Dendritic cell treated with granulocyte-macrophage colony-stimulating factor and Interleukin-4, amounts not matched to agents 40 ng/mL and 50 ng/mL, for 4 days (primary cell): ENCODE results near the gene GID8.
A peak's percentile ranks its signal among the peaks of the same experiment; 100 is the strongest.

ENCODE experiments used
- H3K27ac Mint-ChIP-seq: one replicate; pipeline ENCODE4 v1.8.0; 2022; ENCODE audit warnings: mild to moderate bottlenecking, mixed read lengths
- H3K27me3 Mint-ChIP-seq: one replicate; pipeline ENCODE4 v1.8.0; 2022; ENCODE audit warnings: mild to moderate bottlenecking, mixed read lengths
- H3K36me3 Mint-ChIP-seq: one replicate; pipeline ENCODE4 v1.8.0; 2022; ENCODE audit warnings: low read depth, mixed read lengths
- H3K4me1 Mint-ChIP-seq: one replicate; pipeline ENCODE4 v1.8.0; 2022; ENCODE audit warnings: low read depth, mixed read lengths
- H3K4me3 Mint-ChIP-seq: one replicate; pipeline ENCODE4 v1.8.0; 2022; ENCODE audit warnings: mild to moderate bottlenecking, moderate library complexity, mixed read lengths
- H3K9me3 Mint-ChIP-seq: one replicate; pipeline ENCODE4 v1.8.0; 2022; ENCODE audit warnings: mixed read lengths
- intact Hi-C: fragments of 100-400 bp; cut with micrococcal nuclease; formaldehyde crosslinking; loops from one replicate; pipeline ENCODE4 v1.15.0; 2022

Gene GID8

GRCh38 chr20:62975251-62975760 is 37.4 kb downstream of the GID8 start:
- no peak overlapping the region for H3K27ac Mint-ChIP-seq
- H3K27me3 Mint-ChIP-seq = peaks cover 94% of the 10 kb centered on the region
- no peaks in the 10 kb centered on the region for H3K36me3 Mint-ChIP-seq
- H3K4me1 Mint-ChIP-seq = peaks cover 39% of the 10 kb centered on the region
- intact Hi-C loops = no loop called here
- no peak overlapping the region for H3K4me3 Mint-ChIP-seq
- no peaks in the 10 kb centered on the region for H3K9me3 Mint-ChIP-seq

GRCh38 chr20:62975812-62976508 is 38.0 kb downstream of the GID8 start:
- intact Hi-C loops = no loop called here
- Mint-ChIP-seq H3K4me1 (peaks cover 42% of the 10 kb centered on the region), H3K36me3 (no peaks in the 10 kb centered on the region), H3K27me3 (peaks cover 97% of the 10 kb centered on the region), H3K4me3 (no peak overlapping the region), H3K27ac (no peak overlapping the region), H3K9me3 (no peaks in the 10 kb centered on the region)

GRCh38 chr20:62976886-62977285 is 38.9 kb downstream of the GID8 start:
- Mint-ChIP-seq H3K36me3 (no peaks in the 10 kb centered on the region), H3K4me1 (peaks cover 48% of the 10 kb centered on the region), H3K27me3 (peaks cover 97% of the 10 kb centered on the region), H3K27ac (no peak overlapping the region), H3K9me3 (no peaks in the 10 kb centered on the region), H3K4me3 (no peak overlapping the region)
- intact Hi-C loops = no loop called here

- H3K4me1 Mint-ChIP-seq = peaks cover 49% of the 10 kb centered on the region
- H3K9me3 Mint-ChIP-seq = no peaks in the 10 kb centered on the region
- no peaks in the 10 kb centered on the region for H3K36me3 Mint-ChIP-seq
- H3K27ac Mint-ChIP-seq = peak overlapping the region; percentile 27
- H3K27me3 Mint-ChIP-seq = peaks cover 97% of the 10 kb centered on the region
- H3K4me3 Mint-ChIP-seq = peak overlapping the region; percentile 58
- intact Hi-C loops = no loop called here
Measured at GRCh38 chr20:62977613-62978560, 39.9 kb downstream of the GID8 start.

- H3K9me3 Mint-ChIP-seq = no peaks in the 10 kb centered on the region
- intact Hi-C loops = no loop called here
- peaks cover 97% of the 10 kb centered on the region for H3K27me3 Mint-ChIP-seq
- H3K36me3 Mint-ChIP-seq = no peaks in the 10 kb centered on the region
- peak overlapping the region; percentile 27 for H3K27ac Mint-ChIP-seq
- peak overlapping the region; percentile 58 for H3K4me3 Mint-ChIP-seq
- peaks cover 54% of the 10 kb centered on the region for H3K4me1 Mint-ChIP-seq
Measured at GRCh38 chr20:62978561-62978943, 40.6 kb downstream of the GID8 start.

- Mint-ChIP-seq H3K27ac (no peak overlapping the region), H3K9me3 (no peaks in the 10 kb centered on the region), H3K36me3 (no peaks in the 10 kb centered on the region), H3K4me3 (no peak overlapping the region), H3K27me3 (peaks cover 97% of the 10 kb centered on the region), H3K4me1 (peaks cover 54% of the 10 kb centered on the region)
- intact Hi-C loops = no loop called here
Measured at GRCh38 chr20:62979310-62979709, 41.4 kb downstream of the GID8 start.

GRCh38 chr20:62979876-62980373 is 42.0 kb downstream of the GID8 start:
- no peaks in the 10 kb centered on the region for H3K9me3 Mint-ChIP-seq
- intact Hi-C loops = no loop called here
- peaks cover 96% of the 10 kb centered on the region for H3K27me3 Mint-ChIP-seq
- H3K27ac Mint-ChIP-seq = no peak overlapping the region
- no peaks in the 10 kb centered on the region for H3K36me3 Mint-ChIP-seq
- peaks cover 54% of the 10 kb centered on the region for H3K4me1 Mint-ChIP-seq
- no peak overlapping the region for H3K4me3 Mint-ChIP-seq

GRCh38 chr20:62980380-62980960 is 42.5 kb downstream of the GID8 start:
- H3K27me3 Mint-ChIP-seq = peaks cover 96% of the 10 kb centered on the region
- peaks cover 54% of the 10 kb centered on the region for H3K4me1 Mint-ChIP-seq
- H3K9me3 Mint-ChIP-seq = no peaks in the 10 kb centered on the region
- H3K27ac Mint-ChIP-seq = no peak overlapping the region
- no peak overlapping the region for H3K4me3 Mint-ChIP-seq
- H3K36me3 Mint-ChIP-seq = no peaks in the 10 kb centered on the region
- intact Hi-C loops = no loop called here

- no peaks in the 10 kb centered on the region for H3K9me3 Mint-ChIP-seq
- H3K36me3 Mint-ChIP-seq = no peaks in the 10 kb centered on the region
- no peak overlapping the region for H3K4me3 Mint-ChIP-seq
- H3K27ac Mint-ChIP-seq = peak overlapping the region; percentile 67
- peaks cover 95% of the 10 kb centered on the region for H3K27me3 Mint-ChIP-seq
- intact Hi-C loops = no loop called here
- peaks cover 54% of the 10 kb centered on the region for H3K4me1 Mint-ChIP-seq
Measured at GRCh38 chr20:62980970-62981369, 43.0 kb downstream of the GID8 start.

- Mint-ChIP-seq H3K4me1 (peaks cover 51% of the 10 kb centered on the region), H3K27ac (peak overlapping the region; percentile 67), H3K36me3 (no peaks in the 10 kb centered on the region), H3K9me3 (no peaks in the 10 kb centered on the region), H3K27me3 (peaks cover 94% of the 10 kb centered on the region), H3K4me3 (peak overlapping the region; percentile 33)
- intact Hi-C loops = no loop called here
Measured at GRCh38 chr20:62982124-62983075, 44.5 kb downstream of the GID8 start.

- H3K9me3 Mint-ChIP-seq = no peaks in the 10 kb centered on the region
- no peaks in the 10 kb centered on the region for H3K36me3 Mint-ChIP-seq
- no peak overlapping the region for H3K4me3 Mint-ChIP-seq
- H3K27me3 Mint-ChIP-seq = peaks cover 92% of the 10 kb centered on the region
- peaks cover 43% of the 10 kb centered on the region for H3K4me1 Mint-ChIP-seq
- no peak overlapping the region for H3K27ac Mint-ChIP-seq
- intact Hi-C loops = no loop called here
Measured at GRCh38 chr20:62983210-62983609, 45.3 kb downstream of the GID8 start.

- Mint-ChIP-seq H3K4me1 (peaks cover 35% of the 10 kb centered on the region), H3K27ac (no peak overlapping the region), H3K9me3 (no peaks in the 10 kb centered on the region), H3K36me3 (no peaks in the 10 kb centered on the region), H3K27me3 (peaks cover 88% of the 10 kb centered on the region), H3K4me3 (no peak overlapping the region)
- intact Hi-C loops = no loop called here
Measured at GRCh38 chr20:62984666-62985443, 46.9 kb downstream of the GID8 start.
